OCI-LY3 (cell line): ENCODE results near the gene TMEM87B.

Experiments used
- EZH2phosphoT487 ChIP-seq: fragments of 200-600 bp; shearing (Covaris generic); IDR thresholded peaks from 2 replicates; pipeline ENCODE4 v1.6.1; 2018; ENCODE audit warnings: antibody characterized with exemption, mixed run types, low read depth
- TF ChIP-seq, protein P1 (sequence below): fragments of 200-600, 300-600 bp; sonication (generic); IDR thresholded peaks from 2 replicates; pipeline ENCODE4 v1.5.1; 2014; ENCODE audit warnings: antibody characterized with exemption, low read length, low read depth

DNA sequence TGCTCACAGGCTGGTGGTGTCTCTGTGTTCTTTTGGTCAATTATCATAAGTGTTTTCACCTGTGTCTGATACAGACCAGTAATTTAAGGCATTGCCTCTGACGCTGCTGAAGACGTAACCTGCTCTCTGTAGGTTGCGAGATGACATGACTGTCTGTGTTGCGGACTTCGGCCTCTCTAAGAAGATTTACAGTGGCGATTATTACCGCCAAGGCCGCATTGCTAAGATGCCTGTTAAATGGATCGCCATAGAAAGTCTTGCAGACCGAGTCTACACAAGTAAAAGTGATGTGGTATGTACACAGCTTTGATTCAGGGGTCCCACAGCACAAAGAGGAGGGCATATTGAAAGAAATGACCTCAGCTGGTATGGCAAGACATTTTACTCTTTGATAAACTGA, 33.8 kb upstream of the TMEM87B start:
- TF ChIP-seq, protein P1, sequence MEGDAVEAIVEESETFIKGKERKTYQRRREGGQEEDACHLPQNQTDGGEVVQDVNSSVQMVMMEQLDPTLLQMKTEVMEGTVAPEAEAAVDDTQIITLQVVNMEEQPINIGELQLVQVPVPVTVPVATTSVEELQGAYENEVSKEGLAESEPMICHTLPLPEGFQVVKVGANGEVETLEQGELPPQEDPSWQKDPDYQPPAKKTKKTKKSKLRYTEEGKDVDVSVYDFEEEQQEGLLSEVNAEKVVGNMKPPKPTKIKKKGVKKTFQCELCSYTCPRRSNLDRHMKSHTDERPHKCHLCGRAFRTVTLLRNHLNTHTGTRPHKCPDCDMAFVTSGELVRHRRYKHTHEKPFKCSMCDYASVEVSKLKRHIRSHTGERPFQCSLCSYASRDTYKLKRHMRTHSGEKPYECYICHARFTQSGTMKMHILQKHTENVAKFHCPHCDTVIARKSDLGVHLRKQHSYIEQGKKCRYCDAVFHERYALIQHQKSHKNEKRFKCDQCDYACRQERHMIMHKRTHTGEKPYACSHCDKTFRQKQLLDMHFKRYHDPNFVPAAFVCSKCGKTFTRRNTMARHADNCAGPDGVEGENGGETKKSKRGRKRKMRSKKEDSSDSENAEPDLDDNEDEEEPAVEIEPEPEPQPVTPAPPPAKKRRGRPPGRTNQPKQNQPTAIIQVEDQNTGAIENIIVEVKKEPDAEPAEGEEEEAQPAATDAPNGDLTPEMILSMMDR = no peak
- TF ChIP-seq EZH2phosphoT487 = no peak
